ENCODE data around the gene KLC4.

GRCh38 chr6:43016943-43017334 is 42.5 kb upstream of the KLC4 start:
- TF ChIP-seq CTCF (IDR thresholded peaks at IDR 0.05) (no peak), POLR2A (IDR thresholded peaks at IDR 0.05) (no peak)

All from heart left ventricle (tissue), 13 donors.